Measurements from ENCODE around the gene WDR46. TPM values are rescaled to one million over a fixed set of nuclear protein-coding genes. Genes with fewer than 3 reads are reported as not detected.

WDR46 gene
- total and polyA plus RNA-seq, 2 of the 8 experiments (the other 6 are each of a cell fraction or from before 2014, with no cell fraction given) = 69.7 to 91.0 TPM

DNA sequence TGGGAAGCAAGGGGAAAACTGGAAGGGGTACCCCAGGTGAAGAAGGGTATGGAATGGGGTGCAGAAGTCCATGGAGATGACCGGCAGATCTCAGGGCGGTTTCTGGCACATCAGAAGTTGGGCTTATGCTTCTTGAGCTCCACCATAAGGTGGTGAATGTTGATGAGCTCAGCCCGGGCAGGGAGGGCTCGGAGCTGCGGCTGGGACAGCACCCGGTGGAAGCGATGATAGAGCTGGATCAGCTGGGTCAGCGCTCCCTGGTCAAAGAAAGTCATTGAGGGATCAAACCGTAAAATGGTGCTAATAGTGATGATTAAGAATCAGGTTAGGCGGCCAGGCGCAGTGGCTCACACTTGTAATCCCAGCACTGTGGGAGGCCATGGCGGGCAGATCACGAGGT is 38.3 kb downstream of the WDR46 start (continued):
- TF ChIP-seq KDM1A (IDR thresholded peaks at IDR 0.05; ENCODE audit: borderline replicate concordance, low read length) (no peak), SIN3A (conservative IDR thresholded peaks at IDR 0.05 in 1 of 2, IDR thresholded peaks at IDR 0.05 in 1 of 2; ENCODE audit: low read depth in 1 of 2, low read length in 2 of 2) (no peak), RNF2 (IDR thresholded peaks at IDR 0.05; ENCODE audit: borderline replicate concordance, low read depth, low read length, missing control alignments, poor library complexity, severe bottlenecking) (no peak)
- TF ChIP-seq, protein P1, sequence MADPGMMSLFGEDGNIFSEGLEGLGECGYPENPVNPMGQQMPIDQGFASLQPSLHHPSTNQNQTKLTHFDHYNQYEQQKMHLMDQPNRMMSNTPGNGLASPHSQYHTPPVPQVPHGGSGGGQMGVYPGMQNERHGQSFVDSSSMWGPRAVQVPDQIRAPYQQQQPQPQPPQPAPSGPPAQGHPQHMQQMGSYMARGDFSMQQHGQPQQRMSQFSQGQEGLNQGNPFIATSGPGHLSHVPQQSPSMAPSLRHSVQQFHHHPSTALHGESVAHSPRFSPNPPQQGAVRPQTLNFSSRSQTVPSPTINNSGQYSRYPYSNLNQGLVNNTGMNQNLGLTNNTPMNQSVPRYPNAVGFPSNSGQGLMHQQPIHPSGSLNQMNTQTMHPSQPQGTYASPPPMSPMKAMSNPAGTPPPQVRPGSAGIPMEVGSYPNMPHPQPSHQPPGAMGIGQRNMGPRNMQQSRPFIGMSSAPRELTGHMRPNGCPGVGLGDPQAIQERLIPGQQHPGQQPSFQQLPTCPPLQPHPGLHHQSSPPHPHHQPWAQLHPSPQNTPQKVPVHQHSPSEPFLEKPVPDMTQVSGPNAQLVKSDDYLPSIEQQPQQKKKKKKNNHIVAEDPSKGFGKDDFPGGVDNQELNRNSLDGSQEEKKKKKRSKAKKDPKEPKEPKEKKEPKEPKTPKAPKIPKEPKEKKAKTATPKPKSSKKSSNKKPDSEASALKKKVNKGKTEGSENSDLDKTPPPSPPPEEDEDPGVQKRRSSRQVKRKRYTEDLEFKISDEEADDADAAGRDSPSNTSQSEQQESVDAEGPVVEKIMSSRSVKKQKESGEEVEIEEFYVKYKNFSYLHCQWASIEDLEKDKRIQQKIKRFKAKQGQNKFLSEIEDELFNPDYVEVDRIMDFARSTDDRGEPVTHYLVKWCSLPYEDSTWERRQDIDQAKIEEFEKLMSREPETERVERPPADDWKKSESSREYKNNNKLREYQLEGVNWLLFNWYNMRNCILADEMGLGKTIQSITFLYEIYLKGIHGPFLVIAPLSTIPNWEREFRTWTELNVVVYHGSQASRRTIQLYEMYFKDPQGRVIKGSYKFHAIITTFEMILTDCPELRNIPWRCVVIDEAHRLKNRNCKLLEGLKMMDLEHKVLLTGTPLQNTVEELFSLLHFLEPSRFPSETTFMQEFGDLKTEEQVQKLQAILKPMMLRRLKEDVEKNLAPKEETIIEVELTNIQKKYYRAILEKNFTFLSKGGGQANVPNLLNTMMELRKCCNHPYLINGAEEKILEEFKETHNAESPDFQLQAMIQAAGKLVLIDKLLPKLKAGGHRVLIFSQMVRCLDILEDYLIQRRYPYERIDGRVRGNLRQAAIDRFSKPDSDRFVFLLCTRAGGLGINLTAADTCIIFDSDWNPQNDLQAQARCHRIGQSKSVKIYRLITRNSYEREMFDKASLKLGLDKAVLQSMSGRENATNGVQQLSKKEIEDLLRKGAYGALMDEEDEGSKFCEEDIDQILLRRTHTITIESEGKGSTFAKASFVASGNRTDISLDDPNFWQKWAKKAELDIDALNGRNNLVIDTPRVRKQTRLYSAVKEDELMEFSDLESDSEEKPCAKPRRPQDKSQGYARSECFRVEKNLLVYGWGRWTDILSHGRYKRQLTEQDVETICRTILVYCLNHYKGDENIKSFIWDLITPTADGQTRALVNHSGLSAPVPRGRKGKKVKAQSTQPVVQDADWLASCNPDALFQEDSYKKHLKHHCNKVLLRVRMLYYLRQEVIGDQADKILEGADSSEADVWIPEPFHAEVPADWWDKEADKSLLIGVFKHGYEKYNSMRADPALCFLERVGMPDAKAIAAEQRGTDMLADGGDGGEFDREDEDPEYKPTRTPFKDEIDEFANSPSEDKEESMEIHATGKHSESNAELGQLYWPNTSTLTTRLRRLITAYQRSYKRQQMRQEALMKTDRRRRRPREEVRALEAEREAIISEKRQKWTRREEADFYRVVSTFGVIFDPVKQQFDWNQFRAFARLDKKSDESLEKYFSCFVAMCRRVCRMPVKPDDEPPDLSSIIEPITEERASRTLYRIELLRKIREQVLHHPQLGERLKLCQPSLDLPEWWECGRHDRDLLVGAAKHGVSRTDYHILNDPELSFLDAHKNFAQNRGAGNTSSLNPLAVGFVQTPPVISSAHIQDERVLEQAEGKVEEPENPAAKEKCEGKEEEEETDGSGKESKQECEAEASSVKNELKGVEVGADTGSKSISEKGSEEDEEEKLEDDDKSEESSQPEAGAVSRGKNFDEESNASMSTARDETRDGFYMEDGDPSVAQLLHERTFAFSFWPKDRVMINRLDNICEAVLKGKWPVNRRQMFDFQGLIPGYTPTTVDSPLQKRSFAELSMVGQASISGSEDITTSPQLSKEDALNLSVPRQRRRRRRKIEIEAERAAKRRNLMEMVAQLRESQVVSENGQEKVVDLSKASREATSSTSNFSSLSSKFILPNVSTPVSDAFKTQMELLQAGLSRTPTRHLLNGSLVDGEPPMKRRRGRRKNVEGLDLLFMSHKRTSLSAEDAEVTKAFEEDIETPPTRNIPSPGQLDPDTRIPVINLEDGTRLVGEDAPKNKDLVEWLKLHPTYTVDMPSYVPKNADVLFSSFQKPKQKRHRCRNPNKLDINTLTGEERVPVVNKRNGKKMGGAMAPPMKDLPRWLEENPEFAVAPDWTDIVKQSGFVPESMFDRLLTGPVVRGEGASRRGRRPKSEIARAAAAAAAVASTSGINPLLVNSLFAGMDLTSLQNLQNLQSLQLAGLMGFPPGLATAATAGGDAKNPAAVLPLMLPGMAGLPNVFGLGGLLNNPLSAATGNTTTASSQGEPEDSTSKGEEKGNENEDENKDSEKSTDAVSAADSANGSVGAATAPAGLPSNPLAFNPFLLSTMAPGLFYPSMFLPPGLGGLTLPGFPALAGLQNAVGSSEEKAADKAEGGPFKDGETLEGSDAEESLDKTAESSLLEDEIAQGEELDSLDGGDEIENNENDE (IDR thresholded peaks at IDR 0.05; ENCODE audit: insufficient replicate concordance, low read length) = no peak
